NT2/D1 (cell line): ENCODE data around the gene SPTBN2.

ENCODE experiments used
- DNase-seq: peaks from one replicate; pipeline ENCODE4 v3.0.0-alpha.2; 2011; ENCODE audit warnings: low read depth, low spot score
- H3K27me3 ChIP-seq: 2 replicates; pipeline ENCODE4 v1.6.0; 2011; ENCODE audit warnings: mild to moderate bottlenecking; ENCODE audit not compliant: insufficient read length, insufficient read depth
- H3K36me3 ChIP-seq: 2 replicates; pipeline ENCODE4 v1.6.1; 2011; ENCODE audit warnings: mild to moderate bottlenecking, low read length, mixed read lengths; ENCODE audit not compliant: insufficient read depth, insufficient read length
- H3K4me1 ChIP-seq: 2 replicates; pipeline ENCODE4 v1.5.1; 2011; ENCODE audit not compliant: insufficient read depth, insufficient read length
- H3K4me3 ChIP-seq: 2 replicates; pipeline ENCODE4 v1.5.1; 2011; ENCODE audit warnings: low read depth; ENCODE audit not compliant: insufficient read length
- H3K9ac ChIP-seq: 2 replicates; pipeline ENCODE4 v1.6.0; 2011; ENCODE audit warnings: low read depth; ENCODE audit not compliant: insufficient read length
- H3K9me3 ChIP-seq: 2 replicates; pipeline ENCODE4 v1.5.1; 2011; ENCODE audit warnings: mild to moderate bottlenecking, low read length; ENCODE audit not compliant: insufficient read depth
- SUZ12 ChIP-seq: IDR thresholded peaks from 2 replicates; pipeline ENCODE4 v1.6.1; 2011; ENCODE audit not compliant: insufficient read length, insufficient read depth; ENCODE audit errors: extremely low read depth
- YY1 ChIP-seq: IDR thresholded peaks from 2 replicates; pipeline ENCODE4 v1.6.1; 2011; ENCODE audit not compliant: insufficient read length, insufficient read depth
- ZNF274 ChIP-seq: IDR thresholded peaks from 2 replicates; pipeline ENCODE4 v1.6.1; 2011; ENCODE audit warnings: mild to moderate bottlenecking, low read depth, low read length

The SPTBN2 gene

GRCh38 chr11:66723693-66724092 lies 5.3 kb downstream of the SPTBN2 start:
- H3K4me3 ChIP-seq = no peak overlapping the region
- H3K27me3 ChIP-seq = peaks cover 2% of the 10 kb centered on the region
- H3K4me1 ChIP-seq = peaks cover 44% of the 10 kb centered on the region
- no peak for TF ChIP-seq YY1
- no peak for TF ChIP-seq ZNF274
- peaks cover 31% of the 10 kb centered on the region for H3K36me3 ChIP-seq
- no peak for DNase-seq
- H3K9ac ChIP-seq = no peak overlapping the region
- no peaks in the 10 kb centered on the region for H3K9me3 ChIP-seq

- TF ChIP-seq ZNF274 = no peak
- TF ChIP-seq YY1 = no peak
- TF ChIP-seq SUZ12 = no peak
- Histone ChIP-seq H3K27me3 (peaks cover 2% of the 10 kb centered on the region), H3K4me3 (no peak overlapping the region), H3K36me3 (peaks cover 38% of the 10 kb centered on the region), H3K4me1 (peaks cover 51% of the 10 kb centered on the region), H3K9me3 (no peaks in the 10 kb centered on the region), H3K9ac (no peak overlapping the region)
- DNase-seq = no peak
Observed at GRCh38 chr11:66722745-66723651, 6.0 kb downstream of the SPTBN2 start.

- peaks cover 51% of the 10 kb centered on the region for H3K4me1 ChIP-seq
- no peak overlapping the region for H3K4me3 ChIP-seq
- peaks cover 2% of the 10 kb centered on the region for H3K27me3 ChIP-seq
- no peak for DNase-seq
- H3K36me3 ChIP-seq = peaks cover 49% of the 10 kb centered on the region
- H3K9me3 ChIP-seq = no peaks in the 10 kb centered on the region
- TF ChIP-seq SUZ12 = no peak
- no peak for TF ChIP-seq YY1
- no peak for TF ChIP-seq ZNF274
- no peak overlapping the region for H3K9ac ChIP-seq
Observed at GRCh38 chr11:66721939-66722338, 7.1 kb downstream of the SPTBN2 start.

GRCh38 chr11:66720899-66721470 lies 8.0 kb downstream of the SPTBN2 start:
- Histone ChIP-seq H3K9ac (no peak overlapping the region), H3K27me3 (no peaks in the 10 kb centered on the region), H3K36me3 (peaks cover 55% of the 10 kb centered on the region), H3K4me1 (peaks cover 46% of the 10 kb centered on the region), H3K9me3 (no peaks in the 10 kb centered on the region), H3K4me3 (no peak overlapping the region)
- no peak for TF ChIP-seq SUZ12
- TF ChIP-seq ZNF274 = no peak
- TF ChIP-seq YY1 = no peak
- DNase-seq = no peak

GRCh38 chr11:66720223-66720898 lies 8.7 kb downstream of the SPTBN2 start:
- Histone ChIP-seq H3K9me3 (no peaks in the 10 kb centered on the region), H3K27me3 (no peaks in the 10 kb centered on the region), H3K4me1 (peaks cover 44% of the 10 kb centered on the region), H3K36me3 (peaks cover 60% of the 10 kb centered on the region), H3K9ac (no peak overlapping the region), H3K4me3 (no peak overlapping the region)
- DNase-seq = no peak
- no peak for TF ChIP-seq YY1
- TF ChIP-seq ZNF274 = no peak
- no peak for TF ChIP-seq SUZ12

GRCh38 chr11:66719111-66719872 lies 9.7 kb downstream of the SPTBN2 start:
- H3K36me3 ChIP-seq = peaks cover 65% of the 10 kb centered on the region

More at GRCh38 chr11:66719111-66719872, 9.7 kb downstream of the SPTBN2 start:
- DNase-seq = no peak
- no peak for TF ChIP-seq ZNF274
- TF ChIP-seq YY1 = no peak
- no peak for TF ChIP-seq SUZ12
- H3K4me1 ChIP-seq = peaks cover 34% of the 10 kb centered on the region
- H3K27me3 ChIP-seq = no peaks in the 10 kb centered on the region
- peak overlapping the region; percentile 14 for H3K9ac ChIP-seq
- no peaks in the 10 kb centered on the region for H3K9me3 ChIP-seq
- H3K4me3 ChIP-seq = no peak overlapping the region
